HG03060 (cell line): ENCODE measurements around the gene ZNF44.

Experiments used
- ATAC-seq: cut with Tn5 transposase; IDR thresholded peaks from one replicate; pipeline ENCODE4 v1.9.1; 2021; ENCODE audit warnings: low read depth, moderate number of reproducible peaks; ENCODE audit not compliant: unreplicated experiment

ZNF44 gene

GRCh38 chr19:12265921-12266704 lies 28.6 kb downstream of the ZNF44 start:
- ATAC-seq, result no peak

GRCh38 chr19:12261554-12261953 lies 33.1 kb downstream of the ZNF44 start:
- ATAC-seq, result no peak

- no peak for ATAC-seq
Observed at GRCh38 chr19:12260861-12261260, 33.8 kb downstream of the ZNF44 start.

- ATAC-seq, result no peak
Observed at GRCh38 chr19:12260236-12260635, 34.4 kb downstream of the ZNF44 start.

- no peak for ATAC-seq
Observed at GRCh38 chr19:12255372-12255771, 39.3 kb downstream of the ZNF44 start.

GRCh38 chr19:12247644-12248222 lies 47.0 kb downstream of the ZNF44 start:
- no peak for ATAC-seq

- no peak for ATAC-seq
Observed at GRCh38 chr19:12244370-12244769, 50.3 kb downstream of the ZNF44 start.

- no peak for ATAC-seq
Observed at GRCh38 chr19:12237143-12237839, 57.4 kb downstream of the ZNF44 start.

GRCh38 chr19:12232961-12233360 lies 61.7 kb downstream of the ZNF44 start:
- ATAC-seq, result no peak

GRCh38 chr19:12230751-12231733 lies 63.6 kb downstream of the ZNF44 start:
- ATAC-seq, result no peak

GRCh38 chr19:12229990-12230389 lies 64.7 kb downstream of the ZNF44 start:
- ATAC-seq, result no peak

- ATAC-seq, result no peak
Observed at GRCh38 chr19:12224676-12225075, 70.0 kb downstream of the ZNF44 start.

- no peak for ATAC-seq
Observed at GRCh38 chr19:12222980-12223630, 71.6 kb downstream of the ZNF44 start.
